ENCODE results near the gene DIPK1C. TPM values are rescaled to one million over a fixed set of nuclear protein-coding genes. Genes with fewer than 3 reads are reported as not detected.

Gene DIPK1C
- total RNA-seq, 1 experiment from 2014 or later = not detected

DNA sequence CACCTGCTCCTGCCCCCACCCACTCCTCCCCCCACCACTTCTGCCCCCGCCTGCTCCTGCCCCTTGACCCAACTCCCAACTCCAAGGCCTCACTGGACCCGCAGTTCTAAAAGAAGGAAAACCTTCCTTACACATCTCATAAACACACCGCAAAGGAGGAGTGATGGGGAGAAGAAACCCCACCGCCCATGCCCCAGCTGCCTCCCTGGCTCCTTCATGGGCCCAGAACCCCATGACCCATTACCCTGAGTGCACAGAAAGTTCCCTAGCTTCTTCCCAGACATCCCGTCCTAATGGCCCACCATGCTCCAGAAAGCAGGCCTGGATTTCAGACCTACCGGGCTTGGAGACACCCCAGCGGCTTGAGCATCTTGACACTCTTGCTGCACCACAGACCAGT, 21.2 kb upstream of the DIPK1C start:
- H3K9ac ChIP-seq (ENCODE audit: low read length) = no peak overlapping the region
- H3K4me3 ChIP-seq (replicated peaks in 1 of 2; ENCODE audit: low read depth in 1 of 2, low read length in 2 of 2) = no peak overlapping the region
- H3K27ac ChIP-seq (ENCODE audit: low read depth, low read length) = no peak overlapping the region
- BruUV-seq (replicated peaks) = no TSS peak
- no peak overlapping the region for H2AFZ ChIP-seq (ENCODE audit: low read depth, low read length, poor library complexity, severe bottlenecking)
- no peaks in the 10 kb centered on the region for H3K79me2 ChIP-seq (ENCODE audit: insufficient read depth, low read length)
- ChIA-PET CTCF (no interaction called here), POLR2A (no interaction called here), RAD21 (ENCODE audit: low non-redundant PET in 1 of 2, low total read pairs in 2 of 2, uncharacterized antibody in 2 of 2, unreplicated experiment in 2 of 2) (no interaction called here)
- DNase-seq (ENCODE audit: low read depth, low spot score) (no peak), ATAC-seq (no peak)
- no peak overlapping the region for H3K4me2 ChIP-seq (ENCODE audit: low read length)
- no peaks in the 10 kb centered on the region for H3K27me3 ChIP-seq (ENCODE audit: insufficient read depth, low read length)
- H3K36me3 ChIP-seq (ENCODE audit: control insufficient read depth in 1 of 2, insufficient read depth in 2 of 2, low read length in 2 of 2) = no peaks in the 10 kb centered on the region
- intact Hi-C loops (cut with micrococcal nuclease) = loop anchor here (5.0 kb wide), 1 partner anchor 281 kb away; no protein-coding TSS in a partner anchor
- H4K20me1 ChIP-seq (ENCODE audit: insufficient read depth) = no peaks in the 10 kb centered on the region
- no peak for TF ChIP-seq CBX3 (IDR thresholded peaks at IDR 0.05; ENCODE audit: low read depth)
- TF ChIP-seq SIN3A (IDR thresholded peaks at IDR 0.05; ENCODE audit: low read depth) = no peak
- TF ChIP-seq EZH2phosphoT487 (IDR thresholded peaks at IDR 0.05; ENCODE audit: borderline replicate concordance) = no peak
- TF ChIP-seq EGR1 (IDR thresholded peaks at IDR 0.05; ENCODE audit: low read depth) = no peak
- no peak for TF ChIP-seq FOSL1 (IDR thresholded peaks at IDR 0.05; ENCODE audit: low read depth)
- TF ChIP-seq, protein P1, sequence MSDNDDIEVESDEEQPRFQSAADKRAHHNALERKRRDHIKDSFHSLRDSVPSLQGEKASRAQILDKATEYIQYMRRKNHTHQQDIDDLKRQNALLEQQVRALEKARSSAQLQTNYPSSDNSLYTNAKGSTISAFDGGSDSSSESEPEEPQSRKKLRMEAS (IDR thresholded peaks at IDR 0.05) = no peak
- TF ChIP-seq ZFX (IDR thresholded peaks at IDR 0.05) = no peak
- TF ChIP-seq, protein P2, sequence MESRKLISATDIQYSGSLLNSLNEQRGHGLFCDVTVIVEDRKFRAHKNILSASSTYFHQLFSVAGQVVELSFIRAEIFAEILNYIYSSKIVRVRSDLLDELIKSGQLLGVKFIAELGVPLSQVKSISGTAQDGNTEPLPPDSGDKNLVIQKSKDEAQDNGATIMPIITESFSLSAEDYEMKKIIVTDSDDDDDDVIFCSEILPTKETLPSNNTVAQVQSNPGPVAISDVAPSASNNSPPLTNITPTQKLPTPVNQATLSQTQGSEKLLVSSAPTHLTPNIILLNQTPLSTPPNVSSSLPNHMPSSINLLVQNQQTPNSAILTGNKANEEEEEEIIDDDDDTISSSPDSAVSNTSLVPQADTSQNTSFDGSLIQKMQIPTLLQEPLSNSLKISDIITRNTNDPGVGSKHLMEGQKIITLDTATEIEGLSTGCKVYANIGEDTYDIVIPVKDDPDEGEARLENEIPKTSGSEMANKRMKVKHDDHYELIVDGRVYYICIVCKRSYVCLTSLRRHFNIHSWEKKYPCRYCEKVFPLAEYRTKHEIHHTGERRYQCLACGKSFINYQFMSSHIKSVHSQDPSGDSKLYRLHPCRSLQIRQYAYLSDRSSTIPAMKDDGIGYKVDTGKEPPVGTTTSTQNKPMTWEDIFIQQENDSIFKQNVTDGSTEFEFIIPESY (IDR thresholded peaks at IDR 0.05; ENCODE audit: extremely low read depth, insufficient replicate concordance, low read length) = no peak
- no peaks in the 10 kb centered on the region for H3K9me2 ChIP-seq (ENCODE audit: insufficient read depth)
- H3K4me1 ChIP-seq (ENCODE audit: control insufficient read depth in 1 of 2, insufficient read depth in 2 of 2, low read length in 2 of 2) = no peaks in the 10 kb centered on the region
- H3K9me3 ChIP-seq (ENCODE audit: control insufficient read depth in 1 of 2, insufficient read depth in 1 of 2, low read depth in 1 of 2, low read length in 2 of 2) = no peaks in the 10 kb centered on the region

GRCh38 chr18:74477771-74478170, 20.7 kb upstream of the DIPK1C start:
- no TSS peak for BruUV-seq (replicated peaks)

More at GRCh38 chr18:74477771-74478170, 20.7 kb upstream of the DIPK1C start:
- Histone ChIP-seq H3K4me1 (ENCODE audit: control insufficient read depth in 1 of 2, insufficient read depth in 2 of 2, low read length in 2 of 2) (no peaks in the 10 kb centered on the region), H3K4me3 (replicated peaks in 1 of 2; ENCODE audit: low read depth in 1 of 2, low read length in 2 of 2) (no peak overlapping the region), H3K9me3 (ENCODE audit: control insufficient read depth in 1 of 2, insufficient read depth in 1 of 2, low read depth in 1 of 2, low read length in 2 of 2) (no peaks in the 10 kb centered on the region), H3K9ac (ENCODE audit: low read length) (no peak overlapping the region), H3K27me3 (ENCODE audit: insufficient read depth, low read length) (no peaks in the 10 kb centered on the region), H4K20me1 (ENCODE audit: insufficient read depth) (no peaks in the 10 kb centered on the region), H3K36me3 (ENCODE audit: control insufficient read depth in 1 of 2, insufficient read depth in 2 of 2, low read length in 2 of 2) (no peaks in the 10 kb centered on the region), H3K27ac (ENCODE audit: low read depth, low read length) (no peak overlapping the region), H2AFZ (ENCODE audit: low read depth, low read length, poor library complexity, severe bottlenecking) (no peak overlapping the region), H3K79me2 (ENCODE audit: insufficient read depth, low read length) (no peaks in the 10 kb centered on the region), H3K9me2 (ENCODE audit: insufficient read depth) (no peaks in the 10 kb centered on the region), H3K4me2 (ENCODE audit: low read length) (no peak overlapping the region)
- ChIA-PET RAD21 (ENCODE audit: low non-redundant PET in 1 of 2, low total read pairs in 2 of 2, uncharacterized antibody in 2 of 2, unreplicated experiment in 2 of 2) (no interaction called here), CTCF (no interaction called here), POLR2A (no interaction called here)
- no peak for TF ChIP-seq POLR2A (IDR thresholded peaks at IDR 0.05; ENCODE audit: borderline replicate concordance, extremely low read depth, insufficient read depth, insufficient read length)
- TF ChIP-seq ELF1 (IDR thresholded peaks at IDR 0.05; ENCODE audit: borderline replicate concordance, low read depth) = no peak
- TF ChIP-seq ATF3 (IDR thresholded peaks at IDR 0.05) = no peak
- TF ChIP-seq REST (IDR thresholded peaks at IDR 0.05; ENCODE audit: low read depth) = no peak
- no peak for TF ChIP-seq EZH2phosphoT487 (IDR thresholded peaks at IDR 0.05; ENCODE audit: borderline replicate concordance)
- TF ChIP-seq FOSL1 (IDR thresholded peaks at IDR 0.05; ENCODE audit: low read depth) = no peak
- ATAC-seq = no peak
- DNase-seq (ENCODE audit: low read depth, low spot score) = no peak
- intact Hi-C loops (cut with micrococcal nuclease) = loop anchor here (5.0 kb wide), 1 partner anchor 280 kb away; no protein-coding TSS in a partner anchor
